HCT116 (cell line): ENCODE measurements around the gene OR6B1. TPM values are rescaled to one million over a fixed set of nuclear protein-coding genes. Genes with fewer than 3 reads are reported as not detected.

Experiments used
- ATAC-seq: fragments of 200-7000 bp; cut with Tn5 transposase; 2 replicates; pipeline ENCODE4 v1.9.1; 2020; ENCODE audit warnings: mild to moderate bottlenecking, moderate library complexity
- BruUV-seq: library from RNA; stranded (reverse); fragments of 400-500 nt; replicated peaks from 2 replicates; lab custom pipeline; 2021; lab: Mats Ljungman, UMichigan
- CTCF ChIA-PET: fragments of 300-600 bp; sonication (Branson Sonifier 250); formaldehyde crosslinking; loops from one replicate; lab custom pipeline; 2021; ENCODE audit warnings: antibody characterized with exemption; lab: Charles Lee
- POLR2A ChIA-PET: fragments of 300-600, 350-600 bp; sonication (Branson Sonifier 250); formaldehyde crosslinking; loops from one replicate; lab custom pipeline; 2021; ENCODE audit warnings: antibody characterized with exemption; lab: Charles Lee
- RAD21 ChIA-PET, 2 experiments: fragments of 300-600 bp; sonication (Branson Sonifier 250); formaldehyde crosslinking; loops; one replicate each; lab custom pipeline; 2023; ENCODE audit warnings: low total read pairs in 2 of 2; ENCODE audit not compliant: uncharacterized antibody in 2 of 2, unreplicated experiment in 2 of 2, low non-redundant PET in 1 of 2; lab: Charles Lee
- DNase-seq: peaks from one replicate; pipeline ENCODE4 v3.0.0-alpha.2; 2010; ENCODE audit warnings: low read depth, low spot score
- H2AFZ ChIP-seq: fragments of 200-600 bp; shearing (Covaris generic), sonication (generic); 2 replicates; pipeline ENCODE4 v1.6.1; 2017; ENCODE audit warnings: low read depth, mixed run types, mixed read lengths, antibody characterized with exemption, low read length; ENCODE audit not compliant: poor library complexity, severe bottlenecking
- H3K27ac ChIP-seq: 2 replicates; pipeline ENCODE4 v1.5.1; 2012; ENCODE audit warnings: low read depth, low read length
- H3K27me3 ChIP-seq: fragments of 200-600 bp; sonication (generic); 2 replicates; pipeline ENCODE4 v1.6.1; 2016; ENCODE audit warnings: mixed run types, low read length, mixed read lengths; ENCODE audit not compliant: insufficient read depth
- H3K36me3 ChIP-seq, 2 experiments: fragments of 200-500 bp in 1 of 2; fragments of 200-600 bp in 1 of 2; sonication (Bioruptor generic) in 1 of 2; sonication (generic) in 1 of 2; 2 replicates each; pipeline versions ENCODE4 v1.5.1 to v1.6.1; 2014 to 2016; ENCODE audit warnings: low read length in 2 of 2, inconsistent platforms in 1 of 2, mixed read lengths in 1 of 2, mixed run types in 1 of 2; ENCODE audit not compliant: insufficient read depth in 2 of 2, control insufficient read depth in 1 of 2
- H3K4me1 ChIP-seq, 2 experiments: fragments of 200-600 bp in 1 of 2; sonication (generic) in 1 of 2; 2 replicates each; pipeline versions ENCODE4 v1.5.1 to v1.6.1; 2012 to 2017; ENCODE audit warnings: low read length in 2 of 2, inconsistent platforms in 1 of 2, mild to moderate bottlenecking in 1 of 2, mixed read lengths in 1 of 2, mixed run types in 1 of 2, moderate library complexity in 1 of 2; ENCODE audit not compliant: insufficient read depth in 2 of 2, control insufficient read depth in 1 of 2
- H3K4me2 ChIP-seq: fragments of 200-600 bp; sonication (generic); 2 replicates; pipeline ENCODE4 v1.6.1; 2017; ENCODE audit warnings: mixed run types, low read length, mixed read lengths
- H3K4me3 ChIP-seq, 2 experiments: fragments of 200-600 bp in 1 of 2; sonication (generic) in 1 of 2; replicated peaks in 1 of 2; 2 replicates each; pipeline ENCODE4 v1.5.1; 2011 to 2016; ENCODE audit warnings: low read length in 2 of 2, control low read depth in 1 of 2, low read depth in 1 of 2, mild to moderate bottlenecking in 1 of 2, mixed read lengths in 1 of 2, mixed run types in 1 of 2
- H3K79me2 ChIP-seq: fragments of 200-600 bp; sonication (generic); 2 replicates; pipeline ENCODE4 v1.6.1; 2017; ENCODE audit warnings: mild to moderate bottlenecking, mixed run types, low read length, moderate library complexity, mixed read lengths; ENCODE audit not compliant: insufficient read depth
- H3K9ac ChIP-seq: fragments of 200-600 bp; sonication (generic); 2 replicates; pipeline ENCODE4 v1.6.1; 2016; ENCODE audit warnings: low read length, mixed read lengths
- H3K9me2 ChIP-seq: fragments of 200-600 bp; sonication (generic), shearing (Covaris generic); 2 replicates; pipeline ENCODE4 v1.6.1; 2017; ENCODE audit warnings: mixed run types, mild to moderate bottlenecking, moderate library complexity; ENCODE audit not compliant: insufficient read depth
- H3K9me3 ChIP-seq, 2 experiments: fragments of 200-500 bp in 1 of 2; fragments of 200-600 bp in 1 of 2; sonication (Bioruptor generic) in 1 of 2; sonication (generic) in 1 of 2; 2 replicates each; pipeline ENCODE4 v1.6.1; 2014 to 2017; ENCODE audit warnings: low read length in 2 of 2, mixed read lengths in 2 of 2, inconsistent platforms in 1 of 2, low read depth in 1 of 2, mild to moderate bottlenecking in 1 of 2, mixed run types in 1 of 2, moderate library complexity in 1 of 2; ENCODE audit not compliant: control insufficient read depth in 1 of 2, insufficient read depth in 1 of 2
- H4K20me1 ChIP-seq: fragments of 200-600 bp; sonication (generic), shearing (Covaris generic); 2 replicates; pipeline ENCODE4 v1.6.1; 2017; ENCODE audit warnings: mixed run types, mild to moderate bottlenecking, moderate library complexity; ENCODE audit not compliant: insufficient read depth
- ATF3 ChIP-seq: IDR thresholded peaks from 2 replicates; pipeline ENCODE4 v1.6.1; 2012
- CEBPB ChIP-seq: IDR thresholded peaks from 2 replicates; pipeline ENCODE4 v1.6.1; 2012; ENCODE audit warnings: low read depth
- EGR1 ChIP-seq: IDR thresholded peaks from 2 replicates; pipeline ENCODE4 v1.6.1; 2012; ENCODE audit warnings: low read depth
- EZH2phosphoT487 ChIP-seq: fragments of 200-600 bp; IDR thresholded peaks from 2 replicates; pipeline ENCODE4 v1.6.1; 2018; ENCODE audit warnings: antibody characterized with exemption, borderline replicate concordance
- FOSL1 ChIP-seq: IDR thresholded peaks from 2 replicates; pipeline ENCODE4 v1.6.1; 2012; ENCODE audit warnings: low read depth
- MAX ChIP-seq: IDR thresholded peaks from 2 replicates; pipeline ENCODE4 v1.6.1; 2012
- POLR2A ChIP-seq: IDR thresholded peaks from 2 replicates; pipeline ENCODE4 v1.7.0; 2011; ENCODE audit warnings: borderline replicate concordance; ENCODE audit not compliant: insufficient read depth, insufficient read length; ENCODE audit errors: extremely low read depth
- POLR2AphosphoS5 ChIP-seq: IDR thresholded peaks from 2 replicates; pipeline ENCODE4 v1.6.1; 2011; ENCODE audit warnings: mild to moderate bottlenecking, low read depth, low read length, moderate library complexity
- RAD21 ChIP-seq: IDR thresholded peaks from 2 replicates; pipeline ENCODE4 v1.6.1; 2012; ENCODE audit warnings: low read depth, mild to moderate bottlenecking
- REST ChIP-seq: IDR thresholded peaks from 2 replicates; pipeline ENCODE4 v1.6.1; 2012; ENCODE audit warnings: low read depth
- SP1 ChIP-seq: IDR thresholded peaks from 2 replicates; pipeline ENCODE4 v1.6.1; 2012; ENCODE audit warnings: low read depth
- SRF ChIP-seq: IDR thresholded peaks from 2 replicates; pipeline ENCODE4 v1.6.1; 2012; ENCODE audit warnings: low read depth
- TCF7L2 ChIP-seq: IDR thresholded peaks from 2 replicates; pipeline ENCODE4 v1.7.0; 2011; ENCODE audit warnings: borderline replicate concordance, inconsistent platforms; ENCODE audit not compliant: insufficient read depth, insufficient read length; ENCODE audit errors: extremely low read depth
- YY1 ChIP-seq: IDR thresholded peaks from 2 replicates; pipeline ENCODE4 v1.6.1; 2011; ENCODE audit warnings: low read length, low read depth, moderate library complexity, mild to moderate bottlenecking; ENCODE audit not compliant: insufficient replicate concordance; ENCODE audit errors: extremely low read depth
- ZBTB33 ChIP-seq: IDR thresholded peaks from 2 replicates; pipeline ENCODE4 v1.6.1; 2011; ENCODE audit warnings: mild to moderate bottlenecking, low read length, moderate library complexity; ENCODE audit not compliant: insufficient replicate concordance; ENCODE audit errors: extremely low read depth
- ZFX ChIP-seq: fragments of 450-650 bp; IDR thresholded peaks from 2 replicates; pipeline ENCODE4 v1.6.1; 2017
- ZNF274 ChIP-seq: fragments of 200-500 bp; sonication (Bioruptor generic); IDR thresholded peaks from 2 replicates; pipeline ENCODE4 v1.6.1; 2014; ENCODE audit warnings: mild to moderate bottlenecking, low read depth, low read length, inconsistent platforms
- intact Hi-C: fragments of 100-400 bp; cut with micrococcal nuclease; formaldehyde crosslinking; loops from 2 replicates; pipeline ENCODE4 v1.10.0; 2022
- total RNA-seq: library from RNA; stranded (reverse); gene quantifications from one replicate; pipeline ENCODE4 v1.2.1, GENCODE V29; 2021; ENCODE audit not compliant: unreplicated experiment

The OR6B1 gene
- total RNA-seq, 1 experiment from 2014 or later: not detected

GRCh38 chr7:143953421-143953820 is 46.7 kb upstream of the OR6B1 start:
- H3K79me2 ChIP-seq: no peaks in the 10 kb centered on the region
- H3K36me3 ChIP-seq: no peaks in the 10 kb centered on the region
- H3K4me3 ChIP-seq: no peak overlapping the region
- no peak for ATAC-seq
- TF ChIP-seq POLR2AphosphoS5: no peak
- no peak for TF ChIP-seq EZH2phosphoT487
- no peak for TF ChIP-seq ZFX
- no peak for TF ChIP-seq ZNF274
- TF ChIP-seq MAX: no peak
- TF ChIP-seq REST: no peak
- no peak for TF ChIP-seq EGR1
- TF ChIP-seq POLR2A: no peak
- TF ChIP-seq ZBTB33: no peak
- no peak for TF ChIP-seq SP1
- no peak for TF ChIP-seq SRF
- TF ChIP-seq FOSL1: no peak
- TF ChIP-seq CEBPB: no peak
- TF ChIP-seq YY1: no peak
- TF ChIP-seq TCF7L2: no peak
- no peak for TF ChIP-seq ATF3
- no peak for TF ChIP-seq RAD21
- H3K27ac ChIP-seq: no peak overlapping the region
- no peaks in the 10 kb centered on the region for H4K20me1 ChIP-seq
- ChIA-PET POLR2A (no interaction called here), CTCF (no interaction called here), RAD21 (no interaction called here)
- DNase-seq: no peak
- H3K9ac ChIP-seq: no peak overlapping the region
- intact Hi-C loops: no loop called here
- H3K4me1 ChIP-seq: no peaks in the 10 kb centered on the region
- BruUV-seq: no TSS peak
- no peak overlapping the region for H2AFZ ChIP-seq
- no peaks in the 10 kb centered on the region for H3K9me2 ChIP-seq
- H3K27me3 ChIP-seq: no peaks in the 10 kb centered on the region
- no peaks in the 10 kb centered on the region for H3K9me3 ChIP-seq
- no peak overlapping the region for H3K4me2 ChIP-seq
